Gastrocnemius medialis (tissue), 4 donors: ENCODE data around the gene KDELR3. TPM values are rescaled to one million over a fixed set of nuclear protein-coding genes. Genes with fewer than 3 reads are reported as not detected.

Experiments
- ATAC-seq, 2 donors: fragments of 150-250 bp; one replicate each; pipeline ENCODE4 v1.9.1; 2016
- DNase-seq, 2 donors: peaks; one replicate each; pipeline ENCODE4 v3.0.0-alpha.2; 2019
- H3K27ac ChIP-seq, 4 donors: fragments of 200-600 bp; sonication (generic); 1 replicate in 1 of 4; 2 replicates in 3 of 4; pipeline ENCODE4 v1.5.1; 2016 to 2018; ENCODE audit warnings: mild to moderate bottlenecking in 2 of 4, moderate library complexity in 1 of 4
- H3K27me3 ChIP-seq, 3 donors: fragments of 200-600 bp; sonication (generic) in 2 of 3; 1 replicate in 1 of 3; 2 replicates in 2 of 3; pipeline versions ENCODE4 v1.5.1 to v1.6.0; 2016 to 2019; ENCODE audit warnings: mild to moderate bottlenecking in 1 of 3, moderate library complexity in 1 of 3
- H3K36me3 ChIP-seq, 2 donors: fragments of 200-600 bp; sonication (generic) in 1 of 2; one replicate each; pipeline ENCODE4 v1.5.1; 2017 to 2018
- H3K4me1 ChIP-seq, 2 donors: fragments of 200-600 bp; sonication (generic) in 1 of 2; one replicate each; pipeline ENCODE4 v1.5.1; 2016 to 2017; ENCODE audit warnings: mild to moderate bottlenecking in 2 of 2
- H3K4me3 ChIP-seq, 4 donors: fragments of 200-600 bp; sonication (generic) in 3 of 4; 1 replicate in 1 of 4; 2 replicates in 3 of 4; pipeline ENCODE4 v1.5.1; 2016 to 2019; ENCODE audit warnings: mild to moderate bottlenecking in 2 of 4
- H3K9me3 ChIP-seq, 3 donors: fragments of 200-600 bp; sonication (generic) in 2 of 3; 1 replicate in 1 of 3; 2 replicates in 2 of 3; pipeline ENCODE4 v1.5.1; 2016 to 2019
- CTCF ChIP-seq, 5 experiments: fragments of 450-650 bp in 3 of 5; fragments of 200-600 bp in 2 of 5; sonication (generic) in 2 of 5; IDR thresholded peaks in 4 of 5; conservative IDR thresholded peaks in 1 of 5; 1 replicate in 4 of 5; 2 replicates in 1 of 5; pipeline ENCODE4 v1.5.1; 2016 to 2019; ENCODE audit warnings: antibody characterized with exemption in 5 of 5, mild to moderate bottlenecking in 3 of 5, moderate library complexity in 3 of 5
- POLR2A ChIP-seq, 2 donors: fragments of 450-650 bp; IDR thresholded peaks; one replicate each; pipeline ENCODE4 v1.6.1; 2017; ENCODE audit warnings: antibody characterized with exemption in 2 of 2, mild to moderate bottlenecking in 2 of 2, moderate library complexity in 2 of 2
- in situ Hi-C, 4 donors: fragments of 200-750 bp; cut with MboI; loops; one replicate each; pipeline versions ENCODE4 v1.15.0 to v1.8.0; 2017; ENCODE audit warnings: low sequenced_read_pairs in 4 of 4
- intact Hi-C: fragments of 100-400 bp; cut with DNase I; formaldehyde crosslinking; loops from one replicate; pipeline ENCODE4 v1.15.1; 2023; ENCODE audit warnings: low total_unique reads
- total RNA-seq, 4 donors: library from RNA; depleted of rRNA; stranded (reverse); fragments of >200 nt; gene quantifications; one replicate each; pipeline versions ENCODE4 v1.1.0 to v1.2.3, GENCODE V29; 2016

KDELR3 gene
- total RNA-seq, 4 donors from 2014 or later, result 0.34 to 2.0 (median 1.3) TPM; not detected in 1

DNA sequence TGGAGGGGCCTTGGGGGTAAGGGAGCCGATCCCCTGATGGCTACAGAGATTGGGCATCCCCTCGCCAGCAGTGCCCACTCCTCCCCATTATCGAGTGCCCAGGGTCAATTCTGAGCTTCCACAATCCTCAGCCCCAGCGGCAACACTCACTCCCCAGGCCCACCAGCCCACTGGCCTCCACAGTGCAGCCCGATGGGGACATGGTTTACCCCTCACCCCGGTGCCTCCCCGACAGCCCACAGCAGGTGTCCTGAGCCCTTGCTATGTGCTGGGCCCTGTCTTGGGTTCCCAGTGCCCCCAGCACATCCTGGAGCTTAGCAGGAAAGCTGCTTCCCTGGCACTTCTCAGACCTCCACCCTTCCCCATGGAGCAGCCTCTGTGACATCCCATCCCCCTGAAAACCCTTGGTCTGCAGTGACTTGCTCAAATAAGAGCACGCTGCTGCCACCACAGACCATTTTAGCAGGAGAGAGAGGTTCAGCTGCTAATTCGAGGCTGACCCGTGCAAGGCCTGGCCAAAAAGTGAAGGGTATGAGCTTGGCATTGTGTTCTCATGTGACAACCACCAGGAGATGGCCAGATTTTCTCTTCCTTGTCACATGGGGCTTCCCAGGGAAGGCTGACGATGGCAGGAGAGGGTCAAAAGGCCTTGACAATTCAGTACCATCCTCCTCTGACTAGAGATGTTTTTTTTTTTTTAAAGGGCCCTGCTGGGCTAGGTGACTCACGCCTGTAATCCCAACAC is 36.5 kb upstream of the KDELR3 start:
- Histone ChIP-seq H3K27ac (no peak overlapping the region), H3K36me3 (no peaks in the 10 kb centered on the region), H3K9me3 (no peaks in the 10 kb centered on the region), H3K27me3 (no peaks in the 10 kb centered on the region), H3K4me1 (no peaks in the 10 kb centered on the region), H3K4me3 (no peak overlapping the region)
- intact Hi-C loops (no loop called here), in situ Hi-C loops (no loop called here)
- ATAC-seq (no peak), DNase-seq (no peak)
- TF ChIP-seq POLR2A (IDR thresholded peaks at IDR 0.05) (no peak), CTCF (IDR thresholded peaks at IDR 0.05 in 4 of 5, conservative IDR thresholded peaks at IDR 0.05 in 1 of 5) (no peak)

DNA sequence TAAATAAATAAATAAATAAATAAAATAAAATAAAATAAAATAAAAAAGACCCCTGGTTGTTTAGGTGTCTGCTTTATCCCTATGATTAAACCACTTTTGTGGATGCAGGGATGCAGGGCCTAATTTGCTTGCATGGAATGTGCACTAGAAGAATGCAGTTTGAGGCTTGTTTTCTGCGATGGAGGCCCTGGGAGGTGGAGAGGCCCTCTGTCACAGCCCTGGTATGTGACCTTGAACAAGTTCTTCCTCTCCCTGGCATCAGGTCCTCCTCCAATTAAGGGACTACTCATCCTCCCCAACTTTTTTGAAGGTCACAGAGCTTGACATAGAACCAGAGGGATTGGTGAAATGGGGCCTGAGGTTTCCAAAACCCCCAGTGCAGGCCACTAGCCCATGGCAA is 35.6 kb upstream of the KDELR3 start:
- no peaks in the 10 kb centered on the region for H3K36me3 ChIP-seq
- no peaks in the 10 kb centered on the region for H3K27me3 ChIP-seq
- DNase-seq (no peak), ATAC-seq (no peak)
- H3K4me1 ChIP-seq, result no peaks in the 10 kb centered on the region
- H3K27ac ChIP-seq, result no peak overlapping the region
- no peak overlapping the region for H3K4me3 ChIP-seq
- in situ Hi-C loops, result no loop called here
- intact Hi-C loops, result no loop called here
- TF ChIP-seq POLR2A (IDR thresholded peaks at IDR 0.05) (no peak), CTCF (IDR thresholded peaks at IDR 0.05 in 4 of 5, conservative IDR thresholded peaks at IDR 0.05 in 1 of 5) (no peak)
- H3K9me3 ChIP-seq, result no peaks in the 10 kb centered on the region

DNA sequence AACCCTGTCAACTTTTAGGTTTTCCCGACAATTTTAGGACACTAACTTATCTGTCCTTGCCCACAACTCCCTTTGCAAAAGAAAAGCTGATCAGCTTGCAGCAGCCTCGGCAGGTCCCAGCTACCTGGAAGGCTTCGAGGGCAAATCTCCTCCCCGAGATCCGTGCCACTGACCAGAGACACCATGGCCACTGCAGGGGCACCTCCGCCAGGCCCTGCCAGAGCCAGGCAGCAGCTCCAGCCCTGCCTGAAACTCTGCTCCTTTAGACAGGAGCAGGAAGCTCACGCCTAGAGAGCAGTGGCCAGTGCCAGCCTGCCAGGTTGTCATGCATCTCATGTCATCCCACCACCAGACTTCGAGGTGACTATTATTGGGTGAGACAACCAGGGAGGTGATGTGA is 34.0 kb upstream of the KDELR3 start:
- no peak for ATAC-seq
- Histone ChIP-seq H3K27ac (no peak overlapping the region), H3K9me3 (no peaks in the 10 kb centered on the region), H3K4me3 (no peak overlapping the region), H3K4me1 (no peaks in the 10 kb centered on the region), H3K36me3 (no peaks in the 10 kb centered on the region), H3K27me3 (no peaks in the 10 kb centered on the region)
- intact Hi-C loops, result no loop called here
- in situ Hi-C loops, result no loop called here
- DNase-seq, result no peak
- no peak for TF ChIP-seq POLR2A (IDR thresholded peaks at IDR 0.05)
- no peak for TF ChIP-seq CTCF (IDR thresholded peaks at IDR 0.05 in 4 of 5, conservative IDR thresholded peaks at IDR 0.05 in 1 of 5)

GRCh38 chr22:38435010-38435409 is 32.9 kb upstream of the KDELR3 start:
- intact Hi-C loops (no loop called here), in situ Hi-C loops (no loop called here)
- H3K4me3 ChIP-seq, result no peak overlapping the region
- no peaks in the 10 kb centered on the region for H3K4me1 ChIP-seq
- no peak overlapping the region for H3K27ac ChIP-seq
- H3K36me3 ChIP-seq, result no peaks in the 10 kb centered on the region
- ATAC-seq (no peak), DNase-seq (no peak)
- no peaks in the 10 kb centered on the region for H3K9me3 ChIP-seq
- no peak for TF ChIP-seq POLR2A (IDR thresholded peaks at IDR 0.05)
- TF ChIP-seq CTCF (IDR thresholded peaks at IDR 0.05 in 4 of 5, conservative IDR thresholded peaks at IDR 0.05 in 1 of 5), result no peak
- no peaks in the 10 kb centered on the region for H3K27me3 ChIP-seq

DNA sequence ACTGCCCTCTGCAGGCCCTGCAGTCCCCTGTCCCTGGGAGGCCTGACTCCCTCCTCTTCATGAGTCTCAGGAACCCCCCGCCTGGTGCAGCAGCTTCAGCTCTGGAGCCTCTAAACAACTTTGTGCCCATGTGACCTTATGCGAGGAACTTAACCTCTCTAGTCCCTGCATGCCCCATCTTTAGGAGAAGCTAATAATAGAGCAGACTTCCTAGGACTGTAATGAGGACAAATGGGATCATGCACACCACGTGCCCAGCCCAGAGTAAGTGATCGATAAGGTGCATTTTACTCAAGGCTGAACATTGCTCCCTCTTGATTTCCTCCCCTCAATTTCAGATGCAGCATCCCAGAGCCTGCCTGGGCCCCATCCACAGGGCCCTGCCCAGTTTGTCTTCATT is 31.9 kb upstream of the KDELR3 start:
- DNase-seq (no peak), ATAC-seq (no peak)
- no peak overlapping the region for H3K27ac ChIP-seq
- no peaks in the 10 kb centered on the region for H3K9me3 ChIP-seq
- in situ Hi-C loops (no loop called here), intact Hi-C loops (no loop called here)
- no peak overlapping the region for H3K4me3 ChIP-seq
- no peaks in the 10 kb centered on the region for H3K27me3 ChIP-seq
- H3K36me3 ChIP-seq, result no peaks in the 10 kb centered on the region
- no peak for TF ChIP-seq POLR2A (IDR thresholded peaks at IDR 0.05)
- no peak for TF ChIP-seq CTCF (IDR thresholded peaks at IDR 0.05 in 4 of 5, conservative IDR thresholded peaks at IDR 0.05 in 1 of 5)
- no peaks in the 10 kb centered on the region for H3K4me1 ChIP-seq
